Endothelial cell of umbilical vein (primary cell): Measurements from ENCODE around the gene CPA4. TPM values are rescaled to one million over a fixed set of nuclear protein-coding genes. Genes with fewer than 3 reads are reported as not detected.

ENCODE experiments used
- BruUV-seq: library from RNA; stranded (reverse); fragments of 400-500 nt; replicated peaks from 2 replicates; lab custom pipeline; 2021; lab: Mats Ljungman, UMichigan
- CTCF ChIA-PET: fragments of 300-600, 350-600 bp; sonication (Branson Sonifier 250); formaldehyde crosslinking; loops from one replicate; lab custom pipeline; 2021; ENCODE audit warnings: antibody characterized with exemption, inconsistent platforms; lab: Charles Lee
- POLR2A ChIA-PET: fragments of 300-600, 350-600 bp; sonication (Branson Sonifier 250); formaldehyde crosslinking; loops from one replicate; lab custom pipeline; 2021; ENCODE audit warnings: antibody characterized with exemption, inconsistent platforms; lab: Charles Lee
- DNase-seq: peaks from one replicate; pipeline ENCODE4 v3.0.0-alpha.2; 2011; ENCODE audit warnings: low read depth, low spot score
- FAIRE-seq: peaks from 2 replicates; lab custom pipeline; 2011; peaks lifted over from hg19 to GRCh38; lab: Jason Lieb, UNC
- H2AFZ ChIP-seq: 2 replicates; pipeline ENCODE4 v1.6.0; 2012; ENCODE audit warnings: low read depth, low read length, control low read depth, inconsistent platforms
- H3K27ac ChIP-seq: 2 replicates; pipeline ENCODE4 v1.5.1; 2011; ENCODE audit warnings: low read depth, mild to moderate bottlenecking, control low read depth, low read length, moderate library complexity; ENCODE audit not compliant: insufficient read depth
- H3K27me3 ChIP-seq, 2 experiments: 2 replicates each; pipeline versions ENCODE4 v1.6.0 to v1.6.1; 2011; ENCODE audit warnings: low read length in 2 of 2, mixed read lengths in 1 of 2; ENCODE audit not compliant: control insufficient read depth in 2 of 2, insufficient read depth in 2 of 2
- H3K36me3 ChIP-seq, 2 experiments: 2 replicates in 1 of 2; 3 replicates in 1 of 2; pipeline ENCODE4 v1.5.1; 2011; ENCODE audit warnings: low read length in 2 of 2, mild to moderate bottlenecking in 1 of 2, moderate library complexity in 1 of 2; ENCODE audit not compliant: control insufficient read depth in 2 of 2, insufficient read depth in 2 of 2; ENCODE audit errors: extremely low read depth in 1 of 2
- H3K4me1 ChIP-seq: 3 replicates; pipeline ENCODE4 v1.5.1; 2011; ENCODE audit warnings: mild to moderate bottlenecking, low read length; ENCODE audit not compliant: control insufficient read depth, insufficient read depth; ENCODE audit errors: extremely low read depth
- H3K4me2 ChIP-seq: 2 replicates; pipeline ENCODE4 v1.6.1; 2011; ENCODE audit warnings: low read length, control low read depth, mixed read lengths; ENCODE audit not compliant: insufficient read depth
- H3K4me3 ChIP-seq, 3 experiments: fragments of 200-600 bp in 1 of 3; sonication (generic), shearing (Covaris generic) in 1 of 3; replicated peaks in 1 of 3; 2 replicates each; pipeline ENCODE4 v1.5.1; 2011 to 2016; ENCODE audit warnings: control low read depth in 3 of 3, low read length in 3 of 3, mild to moderate bottlenecking in 2 of 3, inconsistent platforms in 1 of 3, low read depth in 1 of 3, moderate library complexity in 1 of 3; ENCODE audit not compliant: insufficient read depth in 1 of 3
- H3K79me2 ChIP-seq: 2 replicates; pipeline ENCODE4 v1.6.0; 2012; ENCODE audit warnings: low read length, inconsistent platforms; ENCODE audit not compliant: control insufficient read depth, insufficient read depth
- H3K9ac ChIP-seq: replicated peaks from 2 replicates; pipeline ENCODE3; 2011; ENCODE audit warnings: low read length, control low read depth; ENCODE audit not compliant: insufficient read depth; ENCODE audit errors: extremely low read depth
- H3K9me1 ChIP-seq: replicated peaks from 3 replicates; pipeline ENCODE4 v1.6.0; 2011; ENCODE audit warnings: mild to moderate bottlenecking, low read length; ENCODE audit not compliant: control insufficient read depth, insufficient read depth; ENCODE audit errors: extremely low read depth
- H3K9me3 ChIP-seq: replicated peaks from 2 replicates; pipeline ENCODE4 v1.5.1; 2012; ENCODE audit warnings: low read length, inconsistent platforms; ENCODE audit not compliant: control insufficient read depth, insufficient read depth
- H4K20me1 ChIP-seq: replicated peaks from 2 replicates; pipeline ENCODE3; 2011; ENCODE audit warnings: mild to moderate bottlenecking, low read length; ENCODE audit not compliant: control insufficient read depth, insufficient read depth; ENCODE audit errors: extremely low read depth
- EZH2 ChIP-seq: IDR thresholded peaks from 2 replicates; pipeline ENCODE4 v1.6.1; 2012; ENCODE audit warnings: borderline replicate concordance, low read depth, mild to moderate bottlenecking, moderate library complexity, low read length, inconsistent platforms; ENCODE audit not compliant: severe bottlenecking
- FOS ChIP-seq: IDR thresholded peaks from 2 replicates; pipeline ENCODE4 v1.6.1; 2011; ENCODE audit warnings: mild to moderate bottlenecking, low read length, moderate library complexity, borderline replicate concordance; ENCODE audit not compliant: insufficient read depth
- GATA2 ChIP-seq: IDR thresholded peaks from 2 replicates; pipeline ENCODE4 v1.7.0; 2011; ENCODE audit warnings: low read depth, mild to moderate bottlenecking, moderate library complexity, mixed read lengths, low read length; ENCODE audit not compliant: insufficient read length, insufficient read depth
- JUN ChIP-seq: IDR thresholded peaks from 2 replicates; pipeline ENCODE4 v1.6.1; 2011; ENCODE audit warnings: borderline replicate concordance, low read depth; ENCODE audit not compliant: insufficient read length, insufficient read depth
- MYC ChIP-seq: IDR thresholded peaks from one replicate; pipeline ENCODE4 v1.6.1; 2011; ENCODE audit warnings: mild to moderate bottlenecking, low read depth, low read length
- POLR2A ChIP-seq: IDR thresholded peaks from 2 replicates; pipeline ENCODE4 v1.6.1; 2012; ENCODE audit warnings: low read depth, mild to moderate bottlenecking, control low read depth, low read length
- POLR2AphosphoS5 ChIP-seq: IDR thresholded peaks from 2 replicates; pipeline ENCODE4 v1.6.1; 2012; ENCODE audit warnings: low read depth, mild to moderate bottlenecking, control low read depth, low read length, moderate library complexity; ENCODE audit not compliant: insufficient read depth
- dilution Hi-C: fragments of 300-500 bp; cut with MboI; formaldehyde crosslinking; loops from one replicate; pipeline ENCODE4 v1.15.0; 2019; ENCODE audit warnings: low sequenced_read_pairs; ENCODE audit not compliant: extremely low pct_ligation_motif_present
- intact Hi-C: fragments of 100-400 bp; cut with micrococcal nuclease; formaldehyde crosslinking; loops from one replicate; pipeline ENCODE4 v1.10.0; 2022
- polyA plus RNA-seq, 4 experiments: library from polyadenylated mRNA; depleted of rRNA in 3 of 4; stranded (reverse) in 3 of 4; unstranded in 1 of 4; fragments of >200 nt; gene quantifications; 2 replicates each; pipeline versions ENCODE4 v1.2.1 to v1.2.3, GENCODE V29; 2011 to 2012; ENCODE audit warnings: missing spikeins in 1 of 4
- total RNA-seq: library from RNA; stranded (reverse); gene quantifications from 2 replicates; pipeline ENCODE4 v1.2.3, GENCODE V29; 2021
- TF ChIP-seq, protein P1 (sequence below), 2 donors: IDR thresholded peaks; 1 replicate in 1 of 2; 2 replicates in 1 of 2; pipeline ENCODE4 v1.5.1; 2011; ENCODE audit warnings: low read length in 2 of 2, mild to moderate bottlenecking in 2 of 2, moderate library complexity in 2 of 2, control low read depth in 1 of 2, inconsistent platforms in 1 of 2, low read depth in 1 of 2; ENCODE audit not compliant: insufficient read depth in 1 of 2; ENCODE audit errors: extremely low read depth in 1 of 2
- TF ChIP-seq, protein P2 (sequence below): IDR thresholded peaks from 2 replicates; pipeline ENCODE4 v1.6.1; 2011; ENCODE audit not compliant: insufficient read depth, insufficient read length

The CPA4 gene
- total and polyA plus RNA-seq, 2 donors (not counting 3 experiments of a cell fraction or from before 2014, with no cell fraction given), result 0.36 TPM; not detected in 1

DNA sequence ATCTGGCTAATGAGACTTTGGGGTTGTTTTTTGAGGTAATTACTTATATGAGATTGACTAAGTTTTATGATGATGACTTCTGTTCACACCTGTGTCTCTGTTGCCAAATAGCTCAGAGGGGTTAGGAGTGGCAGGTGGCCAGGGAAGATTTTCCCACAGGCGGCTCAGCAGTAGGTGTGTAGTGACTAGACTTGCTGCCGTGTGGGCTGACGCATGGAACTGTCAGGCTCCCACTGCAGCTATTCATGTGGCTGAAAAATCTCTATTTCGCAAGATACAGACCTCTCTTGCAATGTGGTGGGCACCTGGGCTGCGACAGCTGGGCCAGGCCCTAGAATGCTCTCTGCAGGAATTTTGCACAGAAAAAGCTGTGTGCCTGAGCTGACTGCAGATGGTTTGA is 1.4 kb downstream of the CPA4 start:
- Histone ChIP-seq H3K36me3 (no peaks in the 10 kb centered on the region), H3K9me3 (no peaks in the 10 kb centered on the region), H3K4me2 (no peak overlapping the region), H4K20me1 (no peaks in the 10 kb centered on the region), H3K9ac (no peak overlapping the region), H3K4me3 (no peak overlapping the region), H3K27ac (no peak overlapping the region), H3K9me1 (no peaks in the 10 kb centered on the region), H3K4me1 (no peaks in the 10 kb centered on the region), H2AFZ (no peak overlapping the region), H3K27me3 (no peaks in the 10 kb centered on the region), H3K79me2 (no peaks in the 10 kb centered on the region)
- DNase-seq (no peak), FAIRE-seq (no peak)
- ChIA-PET CTCF (interaction anchor here (0.5 to 2.1 kb wide), 4 partner anchors 8 to 34 kb away, joined by 3 to 10 read pairs (median 5); no protein-coding TSS in a partner anchor), POLR2A (no interaction called here)
- no TSS peak for BruUV-seq
- dilution Hi-C loops, result no loop called here
- TF ChIP-seq GATA2 (no peak), MYC (no peak), POLR2A (no peak), EZH2 (no peak), POLR2AphosphoS5 (no peak), JUN (no peak), FOS (no peak)
- TF ChIP-seq, protein P1, sequence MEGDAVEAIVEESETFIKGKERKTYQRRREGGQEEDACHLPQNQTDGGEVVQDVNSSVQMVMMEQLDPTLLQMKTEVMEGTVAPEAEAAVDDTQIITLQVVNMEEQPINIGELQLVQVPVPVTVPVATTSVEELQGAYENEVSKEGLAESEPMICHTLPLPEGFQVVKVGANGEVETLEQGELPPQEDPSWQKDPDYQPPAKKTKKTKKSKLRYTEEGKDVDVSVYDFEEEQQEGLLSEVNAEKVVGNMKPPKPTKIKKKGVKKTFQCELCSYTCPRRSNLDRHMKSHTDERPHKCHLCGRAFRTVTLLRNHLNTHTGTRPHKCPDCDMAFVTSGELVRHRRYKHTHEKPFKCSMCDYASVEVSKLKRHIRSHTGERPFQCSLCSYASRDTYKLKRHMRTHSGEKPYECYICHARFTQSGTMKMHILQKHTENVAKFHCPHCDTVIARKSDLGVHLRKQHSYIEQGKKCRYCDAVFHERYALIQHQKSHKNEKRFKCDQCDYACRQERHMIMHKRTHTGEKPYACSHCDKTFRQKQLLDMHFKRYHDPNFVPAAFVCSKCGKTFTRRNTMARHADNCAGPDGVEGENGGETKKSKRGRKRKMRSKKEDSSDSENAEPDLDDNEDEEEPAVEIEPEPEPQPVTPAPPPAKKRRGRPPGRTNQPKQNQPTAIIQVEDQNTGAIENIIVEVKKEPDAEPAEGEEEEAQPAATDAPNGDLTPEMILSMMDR (IDR thresholded peaks at IDR 0.05; ENCODE audit: extremely low read depth in 1 of 2, insufficient read depth in 1 of 2, low read depth in 1 of 2, low read length in 2 of 2), result no peak
- TF ChIP-seq, protein P2, sequence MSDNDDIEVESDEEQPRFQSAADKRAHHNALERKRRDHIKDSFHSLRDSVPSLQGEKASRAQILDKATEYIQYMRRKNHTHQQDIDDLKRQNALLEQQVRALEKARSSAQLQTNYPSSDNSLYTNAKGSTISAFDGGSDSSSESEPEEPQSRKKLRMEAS, result no peak
- intact Hi-C loops, result no loop called here
